Lower lobe of right lung (tissue), 2 donors: ENCODE data around the gene TENT4B. TPM values are rescaled to one million over a fixed set of nuclear protein-coding genes. Genes with fewer than 3 reads are reported as not detected.
A peak's percentile ranks its signal among the peaks of the same experiment; 100 is the strongest.

ENCODE experiments used
- ATAC-seq, 2 donors: fragments of 200-7000 bp; cut with Tn5 transposase; one replicate each; pipeline ENCODE4 v1.9.1; 2020 to 2022; ENCODE audit warnings: mild to moderate bottlenecking in 2 of 2, moderate library complexity in 2 of 2
- DNase-seq: peaks from one replicate; pipeline ENCODE4 v3.0.0-alpha.2; 2020
- H3K27ac ChIP-seq: fragments of 200-600 bp; one replicate; pipeline ENCODE4 v1.8.0; 2022
- H3K27me3 ChIP-seq: fragments of 200-600 bp; one replicate; pipeline ENCODE4 v1.8.0; 2022; ENCODE audit warnings: low read depth
- H3K36me3 ChIP-seq: fragments of 200-600 bp; one replicate; pipeline ENCODE4 v1.8.0; 2022; ENCODE audit warnings: mild to moderate bottlenecking
- H3K4me1 ChIP-seq: fragments of 200-600 bp; one replicate; pipeline ENCODE4 v1.8.0; 2022
- H3K4me3 ChIP-seq: fragments of 200-600 bp; one replicate; pipeline ENCODE4 v1.8.0; 2022; ENCODE audit warnings: mild to moderate bottlenecking
- H3K9me3 ChIP-seq: fragments of 200-600 bp; one replicate; pipeline ENCODE4 v1.8.0; 2022
- intact Hi-C: fragments of 100-400 bp; cut with DNase I; formaldehyde crosslinking; loops from one replicate; pipeline ENCODE4 v1.11.0; 2022
- total RNA-seq: library from RNA; stranded (reverse); fragmentation: NEBNext Ultra II Directional; extraction: Animal tissue kit (Norgen Biotek cat#: 25700); gene quantifications from one replicate; pipeline ENCODE4 v1.2.1, GENCODE V29; 2021
- TF ChIP-seq, protein P1 (sequence below): fragments of 200-600 bp; IDR thresholded peaks from one replicate; pipeline ENCODE4 v1.8.0; 2022; ENCODE audit warnings: antibody characterized with exemption, mild to moderate bottlenecking
- donor health status: DM: no; HTN: yes; CAD: no; lungs with severe emphysema.

The TENT4B gene
- total RNA-seq, 1 donor from 2014 or later: 12.8 TPM

DNA sequence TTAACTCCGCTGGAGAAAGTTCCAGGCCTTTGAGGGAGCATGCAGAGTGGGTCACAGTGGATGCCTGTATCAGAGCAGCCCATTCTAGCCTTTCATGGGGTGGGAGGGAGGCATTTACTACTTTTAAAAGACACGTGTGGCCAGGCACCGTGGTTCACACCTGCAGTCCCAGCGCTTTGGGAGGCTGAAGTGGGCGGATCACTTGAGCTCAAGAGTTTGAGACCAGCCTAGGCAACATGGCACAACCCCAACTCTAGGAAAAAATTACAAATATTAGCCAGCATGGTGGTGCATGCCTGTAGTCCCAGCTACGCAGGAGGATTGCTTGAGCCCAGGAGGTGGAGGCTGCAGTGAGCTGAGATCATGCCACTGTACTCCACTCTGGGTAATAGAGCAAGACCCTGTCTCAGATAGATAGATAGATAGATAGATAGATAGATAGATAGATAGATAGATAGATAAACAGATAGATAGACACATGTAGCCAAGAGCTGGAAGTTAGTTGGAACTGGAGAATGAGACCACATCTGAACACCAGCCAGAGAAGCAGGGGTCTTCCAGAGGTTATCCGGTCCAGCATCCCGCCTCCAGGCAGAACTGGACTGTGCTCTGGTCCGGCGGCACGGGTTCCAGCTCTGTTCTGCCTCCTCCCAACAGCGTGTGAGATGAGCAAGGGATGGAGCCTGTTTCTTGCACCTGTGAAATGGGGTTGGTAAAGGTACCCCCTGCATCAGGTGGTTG lies 116.8 kb downstream of the TENT4B start:
- ATAC-seq (no peak), DNase-seq (no peak)
- H3K4me3 ChIP-seq: no peak overlapping the region
- H3K27me3 ChIP-seq: no peaks in the 10 kb centered on the region
- H3K9me3 ChIP-seq: no peaks in the 10 kb centered on the region
- no peaks in the 10 kb centered on the region for H3K36me3 ChIP-seq
- H3K4me1 ChIP-seq: peaks cover 70% of the 10 kb centered on the region
- no peak overlapping the region for H3K27ac ChIP-seq
- TF ChIP-seq, protein P1, sequence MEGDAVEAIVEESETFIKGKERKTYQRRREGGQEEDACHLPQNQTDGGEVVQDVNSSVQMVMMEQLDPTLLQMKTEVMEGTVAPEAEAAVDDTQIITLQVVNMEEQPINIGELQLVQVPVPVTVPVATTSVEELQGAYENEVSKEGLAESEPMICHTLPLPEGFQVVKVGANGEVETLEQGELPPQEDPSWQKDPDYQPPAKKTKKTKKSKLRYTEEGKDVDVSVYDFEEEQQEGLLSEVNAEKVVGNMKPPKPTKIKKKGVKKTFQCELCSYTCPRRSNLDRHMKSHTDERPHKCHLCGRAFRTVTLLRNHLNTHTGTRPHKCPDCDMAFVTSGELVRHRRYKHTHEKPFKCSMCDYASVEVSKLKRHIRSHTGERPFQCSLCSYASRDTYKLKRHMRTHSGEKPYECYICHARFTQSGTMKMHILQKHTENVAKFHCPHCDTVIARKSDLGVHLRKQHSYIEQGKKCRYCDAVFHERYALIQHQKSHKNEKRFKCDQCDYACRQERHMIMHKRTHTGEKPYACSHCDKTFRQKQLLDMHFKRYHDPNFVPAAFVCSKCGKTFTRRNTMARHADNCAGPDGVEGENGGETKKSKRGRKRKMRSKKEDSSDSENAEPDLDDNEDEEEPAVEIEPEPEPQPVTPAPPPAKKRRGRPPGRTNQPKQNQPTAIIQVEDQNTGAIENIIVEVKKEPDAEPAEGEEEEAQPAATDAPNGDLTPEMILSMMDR: no peak
- intact Hi-C loops: no loop called here

DNA sequence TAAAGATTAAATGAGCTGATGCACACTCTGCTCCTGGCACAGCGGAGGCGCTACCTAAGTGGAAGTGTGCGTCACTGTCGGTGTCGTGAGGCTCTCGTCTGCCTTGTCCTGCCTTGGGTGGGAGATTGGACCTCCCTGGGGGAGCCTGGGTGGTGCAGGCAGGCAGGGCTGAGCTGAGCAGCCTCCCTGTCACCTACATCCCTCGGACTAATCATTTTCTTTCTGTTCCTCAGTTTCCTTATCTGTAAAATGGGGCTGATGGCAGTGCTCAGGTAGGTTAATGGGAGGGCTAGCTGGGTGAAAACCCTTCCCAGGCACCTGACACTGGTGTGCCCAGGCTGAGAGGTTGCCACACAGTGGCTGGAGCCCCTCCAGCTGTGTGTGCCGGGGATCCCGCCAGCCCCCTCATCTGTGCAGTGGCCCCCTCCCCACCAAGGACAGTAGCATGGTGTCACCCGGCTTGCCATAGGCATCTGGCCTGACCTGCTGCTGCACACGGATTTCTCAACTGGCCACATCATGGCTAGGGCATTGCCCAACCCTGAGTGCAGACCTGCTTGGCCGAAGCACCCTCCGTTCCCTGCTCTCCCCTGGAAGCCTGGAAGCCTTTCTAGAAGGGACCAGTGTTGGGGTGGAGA lies 117.5 kb downstream of the TENT4B start:
- Histone ChIP-seq H3K27ac (no peak overlapping the region), H3K4me3 (no peak overlapping the region), H3K9me3 (no peaks in the 10 kb centered on the region), H3K27me3 (no peaks in the 10 kb centered on the region), H3K36me3 (no peaks in the 10 kb centered on the region), H3K4me1 (peaks cover 67% of the 10 kb centered on the region)
- peak; percentile 52 for DNase-seq
- intact Hi-C loops: no loop called here
- ATAC-seq: no peak
- TF ChIP-seq, protein P1: no peak

DNA sequence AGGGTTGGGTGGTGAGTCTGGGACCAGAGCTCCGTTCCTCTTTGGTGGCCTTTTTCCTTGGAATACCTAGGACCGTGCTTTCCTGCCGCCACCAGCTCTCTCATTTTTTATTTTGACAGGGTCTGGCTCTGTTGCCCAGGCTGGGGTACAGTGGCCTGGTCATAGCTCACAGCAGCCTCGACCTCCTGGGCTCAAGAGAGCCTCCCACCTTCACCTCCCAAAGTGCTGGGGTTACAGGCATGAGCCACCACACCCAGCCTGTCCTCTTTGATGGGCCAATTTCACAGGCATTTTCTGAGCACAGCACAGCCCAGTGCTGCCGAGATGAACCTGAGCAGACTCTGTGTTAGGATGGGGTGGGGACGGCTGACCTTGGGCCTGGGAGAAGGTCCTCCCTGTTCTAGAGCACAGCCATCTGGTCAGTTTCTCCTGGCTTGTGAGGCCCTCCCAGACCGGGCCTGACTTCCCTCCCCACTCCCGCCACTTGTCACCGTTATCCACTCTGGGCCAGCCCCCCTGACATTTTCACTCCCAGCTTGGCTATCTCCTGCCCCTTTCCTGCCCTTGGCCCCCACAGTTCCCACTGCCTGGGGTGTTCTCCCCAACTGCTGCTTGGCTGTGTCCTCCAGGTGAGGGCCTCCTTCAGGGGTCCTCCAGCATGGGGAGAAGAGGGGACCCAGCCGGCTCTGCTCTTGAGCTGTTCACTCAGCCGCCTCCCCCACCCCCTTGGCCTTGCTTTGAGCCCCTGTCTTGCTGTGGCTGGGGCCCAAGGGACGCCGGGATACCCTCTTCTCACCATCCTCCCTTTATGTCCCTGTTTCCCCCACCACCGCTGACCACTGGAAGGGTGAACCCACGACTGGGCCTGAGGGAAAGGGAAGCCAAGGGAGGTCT lies 118.3 kb downstream of the TENT4B start:
- DNase-seq (no peak), ATAC-seq (no peak)
- H3K9me3 ChIP-seq: no peaks in the 10 kb centered on the region
- no peaks in the 10 kb centered on the region for H3K36me3 ChIP-seq
- peak overlapping the region; percentile 31 for H3K27ac ChIP-seq
- no peak overlapping the region for H3K4me3 ChIP-seq
- H3K4me1 ChIP-seq: peaks cover 67% of the 10 kb centered on the region
- H3K27me3 ChIP-seq: no peaks in the 10 kb centered on the region
- TF ChIP-seq, protein P1: no peak
- intact Hi-C loops: no loop called here

DNA sequence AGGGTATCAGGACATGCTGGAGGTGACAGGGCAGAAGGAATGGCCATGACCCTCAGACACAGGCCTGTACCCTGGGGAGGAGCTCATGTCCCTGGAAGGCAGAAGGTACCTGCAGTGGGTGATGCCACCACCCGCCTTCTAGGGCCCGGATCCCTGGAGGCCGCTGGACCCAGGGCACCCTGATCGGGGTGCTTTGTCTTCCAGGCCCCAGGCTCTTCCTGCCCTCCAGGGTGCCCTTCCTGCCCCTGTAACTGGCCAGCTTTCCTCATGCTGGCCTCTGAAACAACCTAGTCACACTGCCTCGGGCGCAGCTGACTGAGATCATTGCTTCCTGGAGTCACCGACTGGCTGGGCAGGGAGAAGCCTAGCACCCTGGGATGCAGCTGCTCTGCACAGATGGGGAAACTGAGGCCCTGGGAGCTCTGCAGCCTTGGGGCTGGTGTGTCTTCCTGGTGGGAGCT lies 119.0 kb downstream of the TENT4B start:
- TF ChIP-seq, protein P1: no peak
- H3K27ac ChIP-seq: peak overlapping the region; percentile 31
- intact Hi-C loops: no loop called here
- H3K4me1 ChIP-seq: peaks cover 67% of the 10 kb centered on the region
- ATAC-seq: no peak
- no peaks in the 10 kb centered on the region for H3K36me3 ChIP-seq
- H3K4me3 ChIP-seq: no peak overlapping the region
- H3K9me3 ChIP-seq: no peaks in the 10 kb centered on the region
- DNase-seq: no peak
- no peaks in the 10 kb centered on the region for H3K27me3 ChIP-seq

DNA sequence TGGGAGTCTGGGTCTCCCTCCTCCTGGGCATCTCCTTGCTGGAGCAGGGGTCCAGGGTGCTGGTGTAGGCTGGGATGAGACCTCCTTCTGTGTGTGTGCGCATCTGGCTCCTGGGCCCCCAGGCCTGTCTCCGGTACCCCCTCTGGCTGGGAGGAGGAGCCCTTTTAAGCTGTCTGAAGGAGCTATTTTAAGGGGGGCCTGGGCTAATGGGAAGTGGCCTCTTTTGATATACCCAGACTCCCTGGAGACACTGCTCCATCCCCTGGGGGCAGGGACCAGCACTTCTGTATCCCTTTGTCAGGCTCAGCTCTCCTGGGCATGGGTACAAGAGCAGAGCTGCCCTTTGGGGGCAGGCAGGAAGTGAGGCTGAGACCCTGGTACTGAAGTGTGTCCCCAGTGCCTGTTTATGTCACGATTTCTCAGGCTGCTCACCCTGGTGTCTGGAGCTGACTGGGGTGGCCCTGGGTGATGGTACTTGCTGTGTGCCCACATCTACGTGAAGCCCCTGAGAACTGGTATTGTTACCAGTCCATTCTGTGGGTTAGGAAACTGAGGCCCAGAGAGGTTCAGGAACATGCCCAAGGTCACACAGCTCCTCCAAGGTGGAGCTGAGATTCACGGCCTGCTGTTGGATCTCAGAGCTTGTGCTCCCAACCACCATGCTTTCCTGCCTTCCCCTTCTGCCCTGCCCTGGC lies 119.7 kb downstream of the TENT4B start:
- ATAC-seq: no peak
- H3K4me3 ChIP-seq: no peak overlapping the region
- DNase-seq: no peak
- H3K27ac ChIP-seq: no peak overlapping the region
- no peaks in the 10 kb centered on the region for H3K9me3 ChIP-seq
- TF ChIP-seq, protein P1: no peak
- intact Hi-C loops: no loop called here
- no peaks in the 10 kb centered on the region for H3K27me3 ChIP-seq
- no peaks in the 10 kb centered on the region for H3K36me3 ChIP-seq
- H3K4me1 ChIP-seq: peaks cover 65% of the 10 kb centered on the region
